NCI-H1417 (cell line): Measurements from ENCODE around the gene SH3BP1.
"Not testable (repeated sequence)": the region's sequence is repeated elsewhere in the genome, so short reads cannot be mapped to it uniquely, and the experiment has no call there.

ENCODE experiments used
- DNase-seq, 3 experiments: peaks; one replicate each; lab custom pipeline; 2025; lab: John Stamatoyannopoulos, UW

The SH3BP1 gene

DNA sequence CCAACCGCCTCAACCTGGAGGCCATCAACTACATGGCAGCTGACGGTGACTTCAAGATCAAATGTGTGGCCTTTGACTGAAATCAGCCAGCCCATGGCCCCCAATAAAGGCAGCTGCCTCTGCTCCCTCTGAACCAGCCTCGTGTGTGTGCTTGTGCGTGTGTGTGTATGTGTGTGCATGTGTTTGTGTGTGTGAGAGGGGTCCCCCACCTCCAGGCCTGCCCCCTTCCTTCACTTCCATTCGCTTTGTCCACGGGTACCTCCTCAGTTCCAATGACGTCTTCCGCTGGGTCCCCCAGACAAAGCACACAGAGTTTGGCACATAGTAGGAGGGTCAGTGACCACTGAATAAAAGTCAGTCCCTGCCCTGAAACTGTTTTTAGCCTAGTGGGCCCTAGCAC is 40.2 kb downstream of the SH3BP1 start:
- no peak for DNase-seq

DNA sequence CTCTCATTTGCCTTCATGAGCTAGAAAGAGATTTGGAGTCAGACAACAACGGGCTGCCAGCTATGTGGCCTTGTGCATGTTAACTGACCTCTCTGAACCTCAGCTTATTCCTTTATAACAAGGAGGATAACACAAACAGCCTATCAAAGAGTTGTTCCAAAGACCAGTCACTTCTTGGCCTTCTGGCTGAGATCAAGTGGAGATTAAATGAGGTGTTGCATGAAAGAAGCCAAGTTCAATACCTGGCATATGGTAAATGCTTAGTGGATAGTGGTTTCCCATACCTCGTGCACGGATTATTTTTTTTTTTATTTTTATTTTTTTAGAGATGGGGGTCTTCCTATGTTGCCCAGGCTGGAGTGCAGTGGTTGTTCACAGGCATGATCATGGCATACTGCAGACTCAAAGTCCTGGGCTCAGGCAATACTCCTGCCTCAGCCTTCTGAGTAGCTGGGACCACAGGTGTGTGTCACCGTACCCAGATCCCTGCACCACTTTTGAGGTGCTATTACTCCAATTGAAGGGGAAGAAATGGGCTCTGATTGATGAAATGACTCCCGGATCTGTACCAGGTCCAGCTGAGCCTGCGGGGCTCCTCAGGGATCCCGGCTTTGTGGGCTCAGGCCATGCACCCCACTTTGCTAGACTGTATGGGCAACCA is 40.9 kb downstream of the SH3BP1 start:
- DNase-seq: no peak

DNA sequence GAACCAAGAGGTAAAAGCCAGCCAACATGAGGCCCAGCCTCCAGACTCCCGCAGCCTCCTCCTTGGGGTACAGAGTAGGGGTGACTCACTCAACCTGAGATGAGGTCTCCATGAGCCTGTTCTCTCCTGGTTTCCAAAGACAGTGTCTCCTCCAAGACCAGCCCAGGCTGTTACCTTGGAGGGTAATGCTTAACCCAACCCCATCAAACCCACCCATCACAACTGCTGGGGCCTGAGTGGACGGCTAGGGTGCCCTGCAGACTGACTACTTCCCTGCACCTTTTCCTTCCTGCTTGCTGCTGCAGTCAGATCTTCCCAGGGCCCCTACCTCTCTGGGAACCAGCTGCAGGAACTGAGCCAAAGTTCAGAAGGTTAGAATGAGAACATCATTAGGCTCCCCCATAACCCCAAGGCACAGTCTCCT is 41.5 kb downstream of the SH3BP1 start:
- no peak for DNase-seq

DNA sequence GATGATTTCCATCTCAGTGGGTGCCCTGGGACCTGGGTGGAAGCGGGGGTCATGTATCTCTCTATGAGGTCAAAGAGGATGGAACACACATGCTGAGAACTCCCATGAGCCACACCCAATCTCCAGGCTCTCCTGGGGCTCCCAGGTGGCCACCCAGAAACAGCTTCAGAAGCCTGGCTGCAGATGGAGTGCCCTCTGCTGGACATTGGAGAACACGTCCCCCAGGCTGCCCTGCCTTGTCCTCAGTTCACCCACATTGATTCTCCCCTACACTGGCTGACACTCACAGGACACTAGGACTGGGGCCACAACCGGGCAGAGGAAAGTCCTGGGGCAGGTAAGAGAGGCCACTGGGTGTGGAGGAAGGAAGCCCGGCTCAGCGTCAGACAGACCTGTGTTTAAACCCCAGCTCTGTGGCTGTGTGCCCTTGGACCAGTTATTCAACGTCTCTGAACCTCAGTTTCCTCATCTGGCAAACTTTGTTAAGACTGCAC is 42.1 kb downstream of the SH3BP1 start:
- DNase-seq: peak; percentile 25 to 56 (median 49)

DNA sequence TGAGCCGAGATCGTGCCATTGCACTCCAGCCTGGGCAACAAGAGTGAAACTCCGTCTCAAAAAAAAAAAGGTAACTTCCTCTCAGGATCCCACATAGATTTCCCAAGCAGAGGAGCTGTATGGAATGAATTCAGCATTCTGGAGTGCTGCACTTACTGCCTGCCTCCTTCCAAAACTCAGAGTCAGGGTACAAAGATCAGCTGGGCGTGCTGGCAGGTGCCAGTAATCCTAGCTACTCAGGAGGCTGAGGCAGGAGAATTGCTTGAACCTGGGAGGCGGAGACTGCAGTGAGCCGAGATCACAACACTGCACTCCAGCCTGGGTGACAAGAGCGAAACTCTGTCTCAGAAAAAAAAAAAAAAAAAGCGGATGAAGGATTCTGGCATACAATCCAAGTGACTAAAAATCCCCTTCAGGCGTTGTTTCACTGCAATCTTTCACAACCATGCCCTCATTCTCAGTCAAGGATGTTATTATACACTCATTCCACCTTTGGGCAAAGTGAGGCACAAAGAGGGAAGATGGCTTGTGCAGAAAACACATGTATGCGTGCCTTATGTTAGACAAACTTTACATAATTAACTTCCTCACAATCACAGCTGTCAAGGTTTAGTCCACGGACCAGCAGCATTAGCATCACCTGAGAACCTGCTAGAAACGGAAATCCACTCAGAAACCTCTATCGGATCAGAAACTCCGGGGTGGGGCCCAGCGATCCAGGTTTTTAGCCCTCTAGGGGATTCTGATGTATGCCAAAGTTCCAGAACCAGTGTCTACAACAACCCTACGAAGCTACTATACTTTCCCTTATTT is 45.5 kb downstream of the SH3BP1 start:
- DNase-seq: no peak

DNA sequence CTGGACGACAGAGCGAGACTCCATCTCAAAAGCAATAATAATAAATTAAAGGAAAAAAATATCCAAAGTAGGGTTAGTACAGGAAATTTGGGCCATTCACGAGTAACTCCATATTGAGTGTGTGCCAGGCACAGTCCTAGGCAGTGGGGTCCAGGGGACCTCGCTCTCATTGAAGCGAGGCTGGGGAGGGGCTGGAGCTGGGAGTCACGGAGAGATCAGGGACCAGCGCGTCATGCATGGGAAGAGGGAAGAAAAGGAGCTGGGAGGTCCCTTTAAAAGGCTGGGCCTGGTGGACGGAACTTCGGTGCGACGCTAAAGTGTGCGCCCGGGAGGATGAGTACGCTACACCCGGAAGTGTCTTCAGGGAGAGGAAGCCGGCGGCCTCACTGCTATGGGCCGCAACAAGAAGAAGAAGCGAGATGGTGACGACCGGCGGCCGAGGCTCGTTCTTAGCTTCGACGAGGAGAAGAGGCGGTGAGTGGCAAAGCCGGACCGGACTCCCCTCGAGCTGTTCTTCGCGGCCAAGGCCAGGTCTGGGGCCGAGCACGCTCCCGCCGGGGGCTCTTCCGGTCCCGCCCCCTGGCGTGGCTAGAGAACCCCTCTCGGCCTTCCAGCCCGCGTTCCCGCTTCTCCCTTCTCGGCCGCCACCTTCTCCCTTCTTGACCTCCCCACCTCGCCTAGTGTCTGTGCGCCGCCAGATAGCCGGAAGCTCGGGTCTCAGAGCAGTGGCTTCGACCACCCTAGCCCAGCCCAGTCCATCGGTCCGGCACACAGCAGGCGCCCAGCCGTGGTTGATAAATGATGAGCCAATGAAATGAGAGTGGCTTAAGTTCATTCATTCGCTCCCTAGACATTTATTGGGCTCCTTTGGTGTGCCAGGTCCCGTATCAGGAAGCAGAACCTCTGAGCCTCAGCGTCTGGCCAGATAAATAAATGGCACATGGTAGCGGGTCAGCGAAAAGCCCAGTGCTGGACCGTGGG is 46.8 kb downstream of the SH3BP1 start, which contains the start of gene NOL12:
NOL12 (plus strand) TSS at position 342 of the 981 bp plus-strand sequence; CDS start at position 392, 50 bp downstream.
- DNase-seq: peak; percentile 85 to 93 (median 87)

DNA sequence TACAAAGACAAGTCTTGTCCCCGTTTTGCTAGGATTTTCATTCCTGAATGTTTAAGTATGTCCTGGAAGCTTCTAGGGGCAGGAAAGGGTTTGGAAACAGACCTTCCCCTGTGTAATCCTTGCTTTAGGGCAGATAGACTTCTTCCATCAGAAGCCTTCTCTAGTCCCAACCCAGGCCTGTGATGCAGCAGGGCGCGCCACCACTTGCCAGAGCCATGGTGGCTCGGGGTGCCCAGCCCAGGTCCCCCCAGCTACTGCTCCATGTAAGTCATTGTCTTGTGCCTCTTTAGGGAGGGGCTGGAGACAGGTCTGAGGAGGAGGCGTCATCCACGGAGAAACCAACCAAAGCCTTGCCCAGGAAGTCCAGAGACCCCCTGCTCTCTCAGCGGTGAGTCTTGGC is 50.9 kb downstream of the SH3BP1 start:
- DNase-seq: no peak

DNA sequence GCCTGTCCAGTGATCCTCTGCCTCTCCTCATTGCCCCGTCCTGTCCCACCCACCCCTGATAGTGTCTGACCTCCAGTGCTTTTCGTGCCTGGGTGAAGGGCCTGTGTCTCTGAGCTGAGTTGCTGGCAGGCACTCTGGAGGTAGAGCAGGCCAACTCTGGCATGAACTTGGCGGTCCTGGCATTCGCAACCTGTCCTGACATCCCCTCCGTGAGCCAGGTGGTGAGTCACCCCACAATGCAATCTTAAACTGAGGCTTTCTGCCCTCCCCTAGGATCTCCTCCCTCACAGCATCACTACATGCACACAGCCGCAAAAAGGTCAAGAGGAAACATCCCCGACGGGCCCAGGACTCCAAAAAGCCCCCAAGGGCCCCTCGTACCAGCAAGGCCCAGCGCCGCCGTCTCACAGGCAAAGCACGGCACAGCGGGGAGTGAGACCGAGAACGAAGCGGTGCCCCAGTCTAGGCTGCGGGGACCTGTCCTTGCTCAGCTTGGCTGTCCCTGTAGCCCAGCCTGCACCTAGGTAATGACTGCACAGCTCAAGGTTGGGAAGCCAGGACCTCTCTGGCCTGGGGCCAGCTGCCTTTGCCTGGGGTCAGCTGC is 51.5 kb downstream of the SH3BP1 start:
- DNase-seq: no peak

DNA sequence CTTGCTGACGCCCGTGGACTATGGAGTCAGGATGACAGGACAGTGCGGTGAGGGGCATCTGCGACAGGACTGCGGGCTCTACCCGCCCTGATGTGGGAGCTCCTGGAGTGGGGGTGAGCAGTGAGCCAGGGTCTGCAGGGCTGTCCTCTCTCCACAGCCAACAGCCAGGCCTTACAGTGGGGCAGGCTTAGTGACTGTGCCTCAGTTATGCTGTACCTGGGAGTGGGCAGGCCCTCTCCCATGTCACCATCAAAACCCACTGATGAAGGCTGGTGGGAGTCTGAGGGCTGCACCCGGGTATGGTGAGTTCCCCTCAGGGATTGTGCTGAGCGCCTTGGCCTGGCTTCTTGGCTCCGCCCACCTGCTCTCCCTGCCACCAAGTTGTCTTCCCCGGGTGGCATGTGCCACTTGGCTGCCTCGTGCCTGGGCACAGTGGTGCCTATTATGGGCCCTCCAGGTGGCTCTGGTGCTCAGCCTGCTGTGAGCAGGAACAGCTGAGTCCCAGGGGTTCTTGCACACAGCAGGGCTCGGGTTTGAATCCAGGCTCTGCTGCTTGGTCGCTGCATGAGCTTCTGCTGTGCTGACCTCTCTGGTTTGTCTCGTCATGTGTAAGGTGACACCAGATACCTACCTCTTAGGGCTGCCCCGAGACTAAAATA is 53.3 kb downstream of the SH3BP1 start:
- DNase-seq: no peak

DNA sequence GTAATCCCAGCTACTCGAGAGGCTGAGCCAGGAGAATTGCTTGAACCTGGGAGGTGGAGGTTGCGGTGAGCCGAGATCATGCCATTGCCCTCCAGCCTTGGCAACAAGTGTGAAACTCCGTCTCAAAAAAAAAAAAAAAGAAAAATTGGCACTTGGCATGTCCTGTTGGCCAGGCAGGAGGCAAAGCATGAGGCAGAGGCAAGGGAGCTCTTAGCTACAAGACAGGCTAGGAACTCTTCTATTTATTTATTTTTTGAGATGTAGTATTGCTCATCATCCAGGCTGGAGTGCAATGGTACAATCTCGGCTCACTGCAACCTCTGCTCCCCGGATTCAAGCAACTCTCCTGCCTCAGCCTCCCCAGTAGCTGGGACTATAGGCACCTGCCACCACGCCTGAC is 54.7 kb downstream of the SH3BP1 start:
- not testable (repeated sequence) for DNase-seq

DNA sequence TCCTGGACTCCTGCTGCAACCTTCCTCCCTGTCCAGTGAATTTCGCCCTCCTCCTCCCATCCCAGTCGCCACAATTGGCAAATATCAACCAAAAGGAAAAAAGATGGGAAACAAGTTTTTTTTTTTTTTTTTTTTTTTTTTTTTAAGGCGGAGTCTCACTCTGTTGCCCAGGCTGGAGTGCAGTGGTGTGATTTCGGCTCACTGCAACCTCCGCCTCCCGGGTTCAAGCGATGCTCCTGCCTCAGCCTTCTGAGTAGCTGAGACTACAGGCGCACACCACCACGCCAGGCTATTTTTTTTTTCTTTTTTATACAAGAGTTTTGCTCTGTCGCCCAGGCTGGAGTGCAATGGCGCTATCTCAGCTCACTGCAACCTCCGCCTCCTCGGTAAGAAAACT is 56.8 kb downstream of the SH3BP1 start:
- DNase-seq: not testable (repeated sequence)

DNA sequence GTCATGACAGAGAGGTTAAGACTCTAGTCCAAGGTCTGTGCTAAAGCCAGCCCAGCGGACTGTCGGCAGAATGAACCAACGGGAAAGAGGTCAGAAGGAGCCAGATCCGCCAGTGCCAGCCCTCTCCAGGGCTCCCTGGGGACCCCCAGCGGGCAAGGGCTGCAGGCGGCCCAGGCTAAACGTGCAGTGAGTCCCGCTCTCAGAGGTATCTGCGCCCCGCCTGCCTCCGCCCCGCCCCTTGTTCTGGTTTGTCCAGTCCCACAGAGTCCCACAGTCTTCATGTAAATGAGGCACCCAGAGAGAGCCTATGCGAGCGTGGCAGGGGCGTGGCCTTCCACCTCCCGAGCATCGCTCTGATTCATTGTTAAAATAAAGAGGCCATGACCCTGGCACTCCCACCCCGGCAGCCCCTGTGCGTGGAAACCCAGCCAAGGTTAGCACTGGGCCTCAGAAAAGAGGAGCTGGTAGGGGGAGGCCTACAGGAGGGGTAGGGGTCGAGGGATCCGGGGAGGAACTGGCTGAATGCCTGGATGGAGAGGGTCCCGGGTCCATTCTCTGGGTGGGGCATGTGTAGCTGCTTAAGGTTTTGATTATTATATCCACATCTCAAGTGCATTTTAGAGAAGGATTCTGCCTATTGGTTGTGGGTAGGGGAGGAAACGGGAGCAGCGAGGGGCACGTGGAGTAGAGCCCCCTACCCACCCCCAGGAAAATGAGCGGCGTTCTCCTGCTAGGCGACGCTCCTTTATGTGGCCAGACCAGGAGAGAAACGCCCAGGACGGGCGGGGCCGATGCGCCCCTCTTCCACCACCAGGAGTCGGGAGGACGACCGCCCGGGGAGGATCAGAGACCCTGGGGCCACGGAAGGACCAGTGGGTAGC is 57.4 kb downstream of the SH3BP1 start, which contains the start of gene TRIOBP:
TRIOBP (plus strand) TSS at position 392 of the 881 bp plus-strand sequence. CDS start 4,318 bp downstream, outside the sequence.
- peak in 1 of 3 experiments; percentile 94 for DNase-seq

DNA sequence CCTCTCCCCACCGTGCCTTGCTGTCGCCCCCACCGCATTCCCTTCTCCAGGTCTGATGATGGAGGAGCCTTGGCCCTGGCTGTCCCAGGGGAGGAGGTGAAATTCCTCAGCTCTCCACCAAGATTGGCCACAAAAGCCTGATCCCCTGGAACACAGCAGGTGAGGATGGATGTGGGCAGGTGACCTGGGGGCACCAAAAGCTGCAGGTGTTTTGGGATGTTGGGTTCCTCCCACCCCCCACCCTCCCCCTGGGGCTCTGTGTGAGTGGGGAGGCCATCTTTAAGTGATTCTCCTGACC is 58.0 kb downstream of the SH3BP1 start:
- no peak for DNase-seq

DNA sequence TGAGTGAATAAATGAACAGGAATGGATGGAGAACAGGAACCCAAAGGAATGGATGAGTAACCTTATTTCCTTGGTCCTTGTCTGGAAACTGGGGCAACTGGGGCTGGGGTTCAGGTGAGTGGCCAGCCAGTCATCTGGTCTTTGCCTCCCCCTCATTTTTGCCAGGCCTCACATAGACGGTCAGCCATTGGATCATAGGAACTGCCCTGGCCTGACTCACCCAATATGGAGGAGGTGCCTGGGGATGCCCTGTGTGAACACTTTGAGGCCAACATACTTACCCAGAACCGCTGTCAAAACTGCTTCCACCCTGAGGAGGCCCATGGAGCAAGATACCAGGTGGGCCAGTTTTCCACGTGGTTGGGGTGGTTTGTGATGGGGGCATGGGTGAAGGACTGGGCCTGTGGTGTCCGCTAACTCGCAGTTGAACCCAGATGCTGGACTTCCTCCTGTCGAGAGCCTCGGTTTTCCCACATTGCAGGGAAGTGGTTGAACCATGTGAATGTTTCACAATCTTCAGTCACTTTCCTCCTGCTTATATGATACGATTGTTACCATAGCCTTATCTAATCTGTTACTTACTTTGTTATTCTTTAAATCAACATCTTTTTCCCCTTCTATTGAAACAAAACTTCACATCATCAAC is 61.8 kb downstream of the SH3BP1 start:
- DNase-seq: no peak

DNA sequence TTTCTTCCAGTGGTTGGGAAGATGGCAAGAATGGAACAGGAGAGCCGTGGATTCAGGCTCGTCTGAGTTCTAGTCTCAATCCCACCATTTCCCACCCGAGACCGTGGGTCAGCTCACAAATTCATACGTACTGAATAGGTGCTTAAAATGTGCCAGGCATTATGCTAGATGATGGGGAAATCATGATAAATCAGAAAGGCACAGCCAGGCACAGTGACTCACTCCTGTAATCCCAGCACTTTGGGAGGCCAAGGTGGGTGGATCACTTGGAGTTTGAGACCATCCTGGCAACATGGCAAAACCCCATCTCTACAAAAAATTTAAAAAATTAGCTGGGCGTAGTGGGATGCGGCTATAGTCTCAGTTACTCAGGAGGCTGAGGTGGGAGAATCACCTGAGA is 64.4 kb downstream of the SH3BP1 start:
- DNase-seq: no peak

DNA sequence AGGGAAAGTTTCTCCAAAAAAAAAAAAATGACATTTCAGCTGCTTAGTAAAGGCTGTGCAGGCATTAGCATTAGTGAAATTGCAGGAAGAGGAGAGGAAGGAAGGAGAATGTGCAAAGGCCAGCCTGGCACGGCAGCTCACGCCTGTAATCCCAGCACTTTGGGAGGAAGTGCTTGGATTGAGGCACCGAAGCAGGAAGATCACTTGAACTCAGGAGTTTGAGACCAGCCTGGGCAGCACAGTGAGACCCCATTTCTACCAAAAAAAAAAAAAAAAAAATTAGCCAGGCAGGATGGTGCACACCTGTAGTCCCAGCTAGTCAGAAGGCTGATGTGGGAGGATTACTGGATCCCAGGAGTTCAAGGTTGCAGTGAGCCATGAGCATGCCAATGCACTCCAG is 65.2 kb downstream of the SH3BP1 start:
- DNase-seq: no peak

DNA sequence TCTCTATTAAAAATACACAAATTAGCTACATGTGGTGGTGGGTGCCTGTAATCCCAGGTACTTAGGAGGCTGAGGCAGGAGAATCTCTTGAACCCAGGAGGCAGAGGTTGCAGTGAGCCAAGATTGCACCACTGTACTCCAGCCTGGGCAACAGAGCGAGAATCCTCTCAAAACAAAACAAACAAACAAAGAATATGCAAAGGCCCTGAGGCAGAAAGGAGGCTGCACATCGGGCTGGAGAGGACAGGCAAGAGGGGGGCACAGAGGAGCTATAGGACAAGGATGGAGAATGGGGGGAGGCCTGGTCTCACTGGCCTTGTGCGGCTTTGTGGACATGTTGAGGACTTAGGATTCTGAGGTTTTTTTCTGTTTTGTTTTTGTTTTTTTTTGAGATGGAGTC is 65.7 kb downstream of the SH3BP1 start:
- no peak for DNase-seq
